Mesenchymal stem cell (in vitro differentiated cells and primary cell): ENCODE measurements around the gene PRPS1L1.
A peak's percentile ranks its signal among the peaks of the same experiment; 100 is the strongest.

Source experiments
- DNase-seq: peaks from one replicate; pipeline ENCODE4 v3.0.0-alpha.2; 2013
- H2AFZ ChIP-seq: one replicate; pipeline ENCODE4 v1.6.1; 2013; ENCODE audit warnings: low read depth, mild to moderate bottlenecking, control low read depth, inconsistent platforms, low read length, moderate library complexity
- H2AK5ac ChIP-seq: 2 replicates; pipeline ENCODE4 v1.6.1; 2013; ENCODE audit warnings: low read length, moderate library complexity, mild to moderate bottlenecking, inconsistent platforms; ENCODE audit not compliant: severe bottlenecking
- H2BK120ac ChIP-seq: one replicate; pipeline ENCODE4 v1.6.1; 2013; ENCODE audit warnings: low read depth, mild to moderate bottlenecking, inconsistent platforms, low read length, moderate library complexity
- H2BK12ac ChIP-seq, 2 experiments: one replicate each; pipeline ENCODE4 v1.6.1; 2013; ENCODE audit warnings: inconsistent platforms in 2 of 2, low read length in 2 of 2, mild to moderate bottlenecking in 2 of 2, moderate library complexity in 2 of 2, control low read depth in 1 of 2
- H2BK15ac ChIP-seq: one replicate; pipeline ENCODE4 v1.6.1; 2013; ENCODE audit warnings: mild to moderate bottlenecking, low read depth, inconsistent platforms; ENCODE audit not compliant: poor library complexity, severe bottlenecking
- H2BK5ac ChIP-seq: 2 replicates; pipeline ENCODE4 v1.6.1; 2013; ENCODE audit warnings: low read depth, mild to moderate bottlenecking, low read length, control low read depth, inconsistent platforms; ENCODE audit not compliant: poor library complexity, severe bottlenecking
- H3K14ac ChIP-seq, 2 experiments: one replicate each; pipeline ENCODE4 v1.6.1; 2013; ENCODE audit warnings: inconsistent platforms in 2 of 2, low read length in 2 of 2, control low read depth in 1 of 2, mild to moderate bottlenecking in 1 of 2, moderate library complexity in 1 of 2
- H3K18ac ChIP-seq, 2 experiments: one replicate each; pipeline ENCODE4 v1.6.1; 2013; ENCODE audit warnings: inconsistent platforms in 2 of 2, low read length in 2 of 2, control low read depth in 1 of 2, low read depth in 1 of 2, mild to moderate bottlenecking in 1 of 2
- H3K23ac ChIP-seq, 2 experiments: one replicate each; pipeline ENCODE4 v1.6.1; 2013; ENCODE audit warnings: inconsistent platforms in 2 of 2, low read length in 2 of 2, mild to moderate bottlenecking in 2 of 2, moderate library complexity in 2 of 2, control low read depth in 1 of 2
- H3K27ac ChIP-seq: 2 replicates; pipeline ENCODE4 v1.5.1; 2013; ENCODE audit warnings: mild to moderate bottlenecking, moderate library complexity, low read length, control low read depth, inconsistent platforms; ENCODE audit not compliant: poor library complexity, severe bottlenecking
- H3K27me3 ChIP-seq, 2 experiments: 2 replicates each; pipeline versions ENCODE4 v1.6.1 to v1.7.0; 2013; ENCODE audit warnings: low read length in 2 of 2, mild to moderate bottlenecking in 2 of 2, moderate library complexity in 2 of 2, control low read depth in 1 of 2, inconsistent platforms in 1 of 2; ENCODE audit not compliant: control insufficient read depth in 1 of 2, insufficient read depth in 1 of 2
- H3K36me3 ChIP-seq, 2 experiments: 2 replicates each; pipeline versions ENCODE4 v1.6.1 to v1.7.0; 2013; ENCODE audit warnings: low read length in 2 of 2, control low read depth in 1 of 2, inconsistent platforms in 1 of 2, low read depth in 1 of 2, mild to moderate bottlenecking in 1 of 2; ENCODE audit not compliant: insufficient read depth in 2 of 2, control insufficient read depth in 1 of 2
- H3K4ac ChIP-seq, 2 experiments: one replicate each; pipeline ENCODE4 v1.6.1; 2013; ENCODE audit warnings: inconsistent platforms in 2 of 2, low read length in 2 of 2, mild to moderate bottlenecking in 2 of 2, moderate library complexity in 2 of 2, control low read depth in 1 of 2, low read depth in 1 of 2
- H3K4me1 ChIP-seq: 2 replicates; pipeline ENCODE4 v1.6.1; 2013; ENCODE audit warnings: low read depth, low read length, control low read depth; ENCODE audit not compliant: control insufficient read depth, insufficient read depth
- H3K4me2 ChIP-seq: 2 replicates; pipeline ENCODE4 v1.6.1; 2013; ENCODE audit warnings: low read length, mild to moderate bottlenecking, inconsistent platforms; ENCODE audit not compliant: poor library complexity, severe bottlenecking
- H3K4me3 ChIP-seq, 2 experiments: 2 replicates each; pipeline versions ENCODE4 v1.5.1 to v1.7.0; 2013; ENCODE audit warnings: low read length in 2 of 2, mild to moderate bottlenecking in 2 of 2, control low read depth in 1 of 2, low read depth in 1 of 2; ENCODE audit not compliant: insufficient read depth in 1 of 2
- H3K79me1 ChIP-seq: replicated peaks from 2 replicates; pipeline ENCODE4 v1.6.1; 2013; ENCODE audit warnings: mild to moderate bottlenecking, control low read depth, low read length, inconsistent platforms; ENCODE audit not compliant: poor library complexity, severe bottlenecking
- H3K9ac ChIP-seq: 2 replicates; pipeline ENCODE4 v1.7.0; 2013; ENCODE audit warnings: mild to moderate bottlenecking, low read length, moderate library complexity
- H3K9me3 ChIP-seq: 2 replicates; pipeline ENCODE4 v1.7.0; 2013; ENCODE audit warnings: mild to moderate bottlenecking, low read length; ENCODE audit not compliant: control insufficient read depth
- H4K8ac ChIP-seq: one replicate; pipeline ENCODE4 v1.6.1; 2013; ENCODE audit warnings: inconsistent platforms, mild to moderate bottlenecking, low read length, moderate library complexity
- H4K91ac ChIP-seq: one replicate; pipeline ENCODE4 v1.6.1; 2013; ENCODE audit warnings: mild to moderate bottlenecking, low read length, inconsistent platforms
- WGBS: methylation state at CpG from one replicate; pipeline ENCODE4 v1.1.7; 2013; ENCODE audit warnings: mixed read lengths; 5-methylcytosine and 5-hydroxymethylcytosine counted together

The PRPS1L1 gene

DNA sequence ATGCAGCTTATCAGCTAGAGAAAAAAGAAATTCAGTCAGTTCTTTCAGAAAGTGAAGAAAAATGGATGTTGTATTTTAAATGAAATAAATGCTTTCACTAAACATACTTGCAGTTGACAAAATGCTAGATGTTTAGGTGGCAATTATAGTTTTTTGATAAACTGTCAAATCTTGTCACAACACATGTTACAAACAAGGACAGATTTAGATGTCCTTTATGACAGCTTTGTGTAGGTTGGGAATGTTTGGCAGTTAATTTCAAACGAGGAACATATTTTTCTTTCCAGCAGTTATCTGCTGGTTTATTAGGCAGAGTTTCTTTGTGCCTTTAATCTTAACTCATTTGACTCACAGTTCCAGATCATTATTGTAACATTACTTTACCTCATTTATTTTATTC, 3.1 kb upstream of the PRPS1L1 start:
- Histone ChIP-seq H3K27me3 (no peaks in the 10 kb centered on the region), H3K4ac (no peak overlapping the region), H2BK12ac (no peak overlapping the region), H3K23ac (no peak overlapping the region), H3K9me3 (no peaks in the 10 kb centered on the region), H3K36me3 (no peaks in the 10 kb centered on the region), H3K18ac (no peak overlapping the region), H3K4me2 (no peak overlapping the region), H3K4me1 (no peaks in the 10 kb centered on the region), H3K4me3 (no peak overlapping the region), H2BK120ac (no peak overlapping the region), H2AFZ (no peak overlapping the region), H2AK5ac (no peak overlapping the region), H4K8ac (no peak overlapping the region), H3K14ac (no peak overlapping the region), H3K79me1 (no peaks in the 10 kb centered on the region), H3K9ac (no peak overlapping the region), H4K91ac (no peak overlapping the region), H2BK15ac (no peak overlapping the region), H3K27ac (no peak overlapping the region), H2BK5ac (no peak overlapping the region)
- WGBS, result 67% methylated on average over 1 of the region's 1 CpG
- DNase-seq, result no peak

DNA sequence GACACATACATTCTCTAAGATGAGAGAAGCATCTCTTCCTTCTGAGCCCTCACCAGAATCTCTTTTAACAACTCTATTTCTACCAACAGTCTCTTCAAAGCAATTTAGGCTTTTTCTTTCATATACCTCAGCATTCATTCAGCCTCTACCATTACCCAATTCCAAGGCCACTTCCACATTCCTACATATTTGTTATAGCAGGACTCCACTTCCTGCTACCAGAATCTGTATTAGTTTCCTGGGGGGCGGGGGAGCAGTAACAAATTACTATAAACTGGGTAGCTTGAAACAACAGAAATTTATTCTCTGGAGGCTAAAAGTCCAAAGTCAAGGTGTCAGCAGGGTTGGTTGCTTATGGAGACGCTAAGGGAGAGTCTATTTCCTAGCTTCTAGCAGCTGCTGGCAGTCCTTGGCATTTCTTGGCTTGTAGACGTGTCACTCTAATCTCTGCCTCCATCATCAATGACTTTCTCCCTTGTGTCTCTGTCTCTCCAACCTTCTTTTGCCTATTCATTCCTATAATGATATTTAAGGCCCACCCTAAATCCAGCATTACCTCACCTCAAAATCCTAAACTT, 7.4 kb downstream of the PRPS1L1 start:
- H3K79me1 ChIP-seq, result no peaks in the 10 kb centered on the region
- no peak for DNase-seq
- peak overlapping the region; percentile 17 to 29 for H3K4ac ChIP-seq
- H2BK12ac ChIP-seq, result peak overlapping the region in 1 of 2 experiments; percentile 63
- peak overlapping the region; percentile 57 to 64 for H3K18ac ChIP-seq
- H4K8ac ChIP-seq, result no peak overlapping the region
- H2BK5ac ChIP-seq, result no peak overlapping the region
- no peaks in the 10 kb centered on the region for H3K27me3 ChIP-seq
- H2AK5ac ChIP-seq, result no peak overlapping the region
- no peak overlapping the region for H2AFZ ChIP-seq
- H3K9me3 ChIP-seq, result peaks cover 3% of the 10 kb centered on the region
- H3K4me1 ChIP-seq, result no peaks in the 10 kb centered on the region
- no peak overlapping the region for H3K23ac ChIP-seq
- H3K27ac ChIP-seq, result no peak overlapping the region
- no peak overlapping the region for H2BK15ac ChIP-seq
- no peak overlapping the region for H4K91ac ChIP-seq
- peak overlapping the region; percentile 6 for H2BK120ac ChIP-seq
- no peak overlapping the region for H3K4me2 ChIP-seq
- WGBS, result 65% methylated on average over 3 of the region's 3 CpGs
- peak overlapping the region in 1 of 2 experiments; percentile 1 for H3K4me3 ChIP-seq
- no peaks in the 10 kb centered on the region for H3K36me3 ChIP-seq
- peak overlapping the region; percentile 78 for H3K9ac ChIP-seq
- no peak overlapping the region for H3K14ac ChIP-seq

DNA sequence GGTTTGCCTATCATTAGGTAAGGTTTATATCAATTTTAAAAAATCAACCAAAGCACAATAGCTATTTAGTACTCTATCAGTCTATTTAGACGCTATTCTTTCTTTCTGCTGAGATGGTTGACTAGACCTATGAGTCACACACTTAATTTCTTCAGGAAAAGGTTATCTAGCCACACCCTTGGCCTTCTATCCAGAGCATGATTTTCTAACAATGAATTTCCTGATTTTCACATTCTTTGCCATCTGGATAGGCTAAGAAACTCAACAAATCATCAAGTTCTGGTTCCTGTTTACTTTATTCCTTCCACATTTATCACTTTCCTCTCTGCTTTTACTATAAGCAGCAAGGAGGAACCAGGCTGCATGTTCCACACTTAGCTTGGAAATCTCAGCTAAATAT, 8.1 kb downstream of the PRPS1L1 start:
- no peak overlapping the region for H2AK5ac ChIP-seq

DNA sequence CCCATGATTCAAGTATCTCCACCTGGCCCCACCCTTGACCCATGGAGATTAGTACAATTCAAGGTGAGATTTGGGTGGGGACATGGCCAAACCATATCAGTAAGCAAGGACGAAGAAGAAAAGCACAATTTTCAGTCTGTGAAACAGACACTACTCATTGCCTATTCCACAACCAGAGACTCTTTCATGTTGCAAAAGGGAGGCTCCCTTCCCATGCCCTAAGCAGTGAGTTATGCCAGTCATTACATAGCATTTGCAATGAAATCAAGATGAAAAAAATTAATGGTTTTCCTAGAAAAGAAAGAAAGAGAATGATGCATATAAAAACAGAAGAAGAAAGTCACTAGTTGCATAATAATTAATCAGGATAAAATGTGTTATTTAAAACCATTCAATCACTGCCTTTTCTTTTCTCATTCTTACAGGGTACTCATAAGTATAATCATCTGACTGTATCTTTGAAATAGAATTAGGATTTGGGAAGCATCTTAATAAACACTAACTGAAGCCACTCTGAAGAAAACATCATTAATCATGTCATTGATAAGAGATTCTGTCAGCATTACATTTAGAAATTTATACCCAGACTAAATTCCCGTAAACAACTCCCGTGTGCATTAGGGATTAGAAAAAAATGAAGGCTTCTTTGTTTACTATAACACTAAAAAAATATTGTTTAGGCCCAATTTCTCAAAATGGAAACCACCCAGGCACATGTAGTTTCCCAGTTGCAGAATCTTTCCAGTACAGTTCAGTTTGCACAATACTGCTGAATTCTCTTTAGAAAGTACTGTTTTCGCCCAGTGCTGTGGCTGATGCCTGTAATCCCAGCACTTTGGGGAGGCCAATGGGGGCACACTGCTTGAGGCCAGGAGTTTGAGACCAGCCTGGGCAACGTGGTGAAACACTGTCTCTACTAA, 9.1 kb downstream of the PRPS1L1 start:
- H3K27me3 ChIP-seq, result no peaks in the 10 kb centered on the region
- peak overlapping the region; percentile 78 for H3K9ac ChIP-seq
- H3K23ac ChIP-seq, result no peak overlapping the region
- H2BK15ac ChIP-seq, result peak overlapping the region; percentile 93
- no peak overlapping the region for H3K4me3 ChIP-seq
- H4K91ac ChIP-seq, result peak overlapping the region; percentile 98
- peak overlapping the region; percentile 52 to 94 for H2BK12ac ChIP-seq
- no peaks in the 10 kb centered on the region for H3K36me3 ChIP-seq
- peaks cover 5% of the 10 kb centered on the region for H3K4me1 ChIP-seq
- H2AFZ ChIP-seq, result no peak overlapping the region
- H3K4ac ChIP-seq, result peak overlapping the region; percentile 62 to 86
- peak; percentile 55 for DNase-seq
- H3K18ac ChIP-seq, result peak overlapping the region; percentile 85 to 93
- no peak overlapping the region for H3K14ac ChIP-seq
- H3K27ac ChIP-seq, result no peak overlapping the region
- peak overlapping the region; percentile 95 for H2BK120ac ChIP-seq
- WGBS, result 73% methylated on average over 3 of the region's 5 CpGs
- H2BK5ac ChIP-seq, result no peak overlapping the region
- no peak overlapping the region for H3K4me2 ChIP-seq
- H4K8ac ChIP-seq, result peak overlapping the region; percentile 80
- H2AK5ac ChIP-seq, result peak overlapping the region; percentile 56
- H3K9me3 ChIP-seq, result peaks cover 3% of the 10 kb centered on the region
- H3K79me1 ChIP-seq, result no peaks in the 10 kb centered on the region

More for the DNA sequence above, 8.1 kb downstream of the PRPS1L1 start:
- H3K4me2 ChIP-seq, result no peak overlapping the region
- H3K18ac ChIP-seq, result no peak overlapping the region
- peak; percentile 74 for DNase-seq
- H3K36me3 ChIP-seq, result no peaks in the 10 kb centered on the region
- WGBS, result 2% methylated on average over 1 of the region's 1 CpG
- H3K4ac ChIP-seq, result no peak overlapping the region
- no peak overlapping the region for H2AFZ ChIP-seq
- no peak overlapping the region for H3K14ac ChIP-seq
- peak overlapping the region; percentile 78 for H3K9ac ChIP-seq
- no peak overlapping the region for H2BK120ac ChIP-seq
- peaks cover 3% of the 10 kb centered on the region for H3K4me1 ChIP-seq
- H3K4me3 ChIP-seq, result peak overlapping the region in 1 of 2 experiments; percentile 1
- H3K23ac ChIP-seq, result no peak overlapping the region
- H2BK15ac ChIP-seq, result no peak overlapping the region
- H3K9me3 ChIP-seq, result peaks cover 3% of the 10 kb centered on the region
- no peaks in the 10 kb centered on the region for H3K79me1 ChIP-seq
- no peaks in the 10 kb centered on the region for H3K27me3 ChIP-seq
- H2BK5ac ChIP-seq, result no peak overlapping the region
- no peak overlapping the region for H4K91ac ChIP-seq
- H2BK12ac ChIP-seq, result no peak overlapping the region
- H4K8ac ChIP-seq, result no peak overlapping the region
- no peak overlapping the region for H3K27ac ChIP-seq
